Mesenchymal stem cell (in vitro differentiated cells and primary cell): ENCODE data around the gene TTC38.
A peak's percentile ranks its signal among the peaks of the same experiment; 100 is the strongest.

Source experiments
- DNase-seq: peaks from one replicate; pipeline ENCODE4 v3.0.0-alpha.2; 2013
- H2AFZ ChIP-seq: one replicate; pipeline ENCODE4 v1.6.1; 2013; ENCODE audit warnings: low read depth, mild to moderate bottlenecking, control low read depth, inconsistent platforms, low read length, moderate library complexity
- H2AK5ac ChIP-seq: 2 replicates; pipeline ENCODE4 v1.6.1; 2013; ENCODE audit warnings: low read length, moderate library complexity, mild to moderate bottlenecking, inconsistent platforms; ENCODE audit not compliant: severe bottlenecking
- H2BK120ac ChIP-seq: one replicate; pipeline ENCODE4 v1.6.1; 2013; ENCODE audit warnings: low read depth, mild to moderate bottlenecking, inconsistent platforms, low read length, moderate library complexity
- H2BK12ac ChIP-seq, 2 experiments: one replicate each; pipeline ENCODE4 v1.6.1; 2013; ENCODE audit warnings: inconsistent platforms in 2 of 2, low read length in 2 of 2, mild to moderate bottlenecking in 2 of 2, moderate library complexity in 2 of 2, control low read depth in 1 of 2
- H2BK15ac ChIP-seq: one replicate; pipeline ENCODE4 v1.6.1; 2013; ENCODE audit warnings: mild to moderate bottlenecking, low read depth, inconsistent platforms; ENCODE audit not compliant: poor library complexity, severe bottlenecking
- H2BK5ac ChIP-seq: 2 replicates; pipeline ENCODE4 v1.6.1; 2013; ENCODE audit warnings: low read depth, mild to moderate bottlenecking, low read length, control low read depth, inconsistent platforms; ENCODE audit not compliant: poor library complexity, severe bottlenecking
- H3K14ac ChIP-seq, 2 experiments: one replicate each; pipeline ENCODE4 v1.6.1; 2013; ENCODE audit warnings: inconsistent platforms in 2 of 2, low read length in 2 of 2, control low read depth in 1 of 2, mild to moderate bottlenecking in 1 of 2, moderate library complexity in 1 of 2
- H3K18ac ChIP-seq, 2 experiments: one replicate each; pipeline ENCODE4 v1.6.1; 2013; ENCODE audit warnings: inconsistent platforms in 2 of 2, low read length in 2 of 2, control low read depth in 1 of 2, low read depth in 1 of 2, mild to moderate bottlenecking in 1 of 2
- H3K23ac ChIP-seq, 2 experiments: one replicate each; pipeline ENCODE4 v1.6.1; 2013; ENCODE audit warnings: inconsistent platforms in 2 of 2, low read length in 2 of 2, mild to moderate bottlenecking in 2 of 2, moderate library complexity in 2 of 2, control low read depth in 1 of 2
- H3K27ac ChIP-seq: 2 replicates; pipeline ENCODE4 v1.5.1; 2013; ENCODE audit warnings: mild to moderate bottlenecking, moderate library complexity, low read length, control low read depth, inconsistent platforms; ENCODE audit not compliant: poor library complexity, severe bottlenecking
- H3K27me3 ChIP-seq, 2 experiments: 2 replicates each; pipeline versions ENCODE4 v1.6.1 to v1.7.0; 2013; ENCODE audit warnings: low read length in 2 of 2, mild to moderate bottlenecking in 2 of 2, moderate library complexity in 2 of 2, control low read depth in 1 of 2, inconsistent platforms in 1 of 2; ENCODE audit not compliant: control insufficient read depth in 1 of 2, insufficient read depth in 1 of 2
- H3K36me3 ChIP-seq, 2 experiments: 2 replicates each; pipeline versions ENCODE4 v1.6.1 to v1.7.0; 2013; ENCODE audit warnings: low read length in 2 of 2, control low read depth in 1 of 2, inconsistent platforms in 1 of 2, low read depth in 1 of 2, mild to moderate bottlenecking in 1 of 2; ENCODE audit not compliant: insufficient read depth in 2 of 2, control insufficient read depth in 1 of 2
- H3K4ac ChIP-seq, 2 experiments: one replicate each; pipeline ENCODE4 v1.6.1; 2013; ENCODE audit warnings: inconsistent platforms in 2 of 2, low read length in 2 of 2, mild to moderate bottlenecking in 2 of 2, moderate library complexity in 2 of 2, control low read depth in 1 of 2, low read depth in 1 of 2
- H3K4me1 ChIP-seq: 2 replicates; pipeline ENCODE4 v1.6.1; 2013; ENCODE audit warnings: low read depth, low read length, control low read depth; ENCODE audit not compliant: control insufficient read depth, insufficient read depth
- H3K4me2 ChIP-seq: 2 replicates; pipeline ENCODE4 v1.6.1; 2013; ENCODE audit warnings: low read length, mild to moderate bottlenecking, inconsistent platforms; ENCODE audit not compliant: poor library complexity, severe bottlenecking
- H3K4me3 ChIP-seq, 2 experiments: 2 replicates each; pipeline versions ENCODE4 v1.5.1 to v1.7.0; 2013; ENCODE audit warnings: low read length in 2 of 2, mild to moderate bottlenecking in 2 of 2, control low read depth in 1 of 2, low read depth in 1 of 2; ENCODE audit not compliant: insufficient read depth in 1 of 2
- H3K79me1 ChIP-seq: replicated peaks from 2 replicates; pipeline ENCODE4 v1.6.1; 2013; ENCODE audit warnings: mild to moderate bottlenecking, control low read depth, low read length, inconsistent platforms; ENCODE audit not compliant: poor library complexity, severe bottlenecking
- H3K9ac ChIP-seq: 2 replicates; pipeline ENCODE4 v1.7.0; 2013; ENCODE audit warnings: mild to moderate bottlenecking, low read length, moderate library complexity
- H3K9me3 ChIP-seq: 2 replicates; pipeline ENCODE4 v1.7.0; 2013; ENCODE audit warnings: mild to moderate bottlenecking, low read length; ENCODE audit not compliant: control insufficient read depth
- H4K8ac ChIP-seq: one replicate; pipeline ENCODE4 v1.6.1; 2013; ENCODE audit warnings: inconsistent platforms, mild to moderate bottlenecking, low read length, moderate library complexity
- H4K91ac ChIP-seq: one replicate; pipeline ENCODE4 v1.6.1; 2013; ENCODE audit warnings: mild to moderate bottlenecking, low read length, inconsistent platforms
- WGBS: methylation state at CpG from one replicate; pipeline ENCODE4 v1.1.7; 2013; ENCODE audit warnings: mixed read lengths; 5-methylcytosine and 5-hydroxymethylcytosine counted together

Gene TTC38

DNA sequence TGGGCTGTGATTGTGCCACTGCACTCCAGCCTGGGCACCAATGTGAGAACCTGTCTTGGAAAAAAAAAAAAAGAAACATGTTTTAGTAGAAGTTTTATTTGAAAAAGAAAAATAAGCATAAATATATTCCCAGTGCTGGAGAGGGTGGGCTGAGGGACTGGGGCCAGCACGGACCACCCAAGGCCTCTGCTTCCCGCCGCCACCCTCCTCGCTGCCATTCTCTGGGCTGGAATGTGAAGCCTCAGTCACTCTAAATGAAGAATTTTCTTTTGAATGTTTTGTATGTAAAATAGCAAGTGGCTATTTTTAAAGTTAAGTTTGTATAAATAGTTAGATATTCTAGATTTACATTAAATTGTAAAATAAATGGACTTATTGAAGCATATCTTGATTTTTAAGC is 62.6 kb downstream of the TTC38 start:
- Histone ChIP-seq H3K4me2 (no peak overlapping the region), H3K79me1 (peaks cover 14% of the 10 kb centered on the region), H3K18ac (no peak overlapping the region), H4K8ac (no peak overlapping the region), H2BK120ac (no peak overlapping the region), H3K4ac (no peak overlapping the region), H3K27ac (no peak overlapping the region), H3K9me3 (no peaks in the 10 kb centered on the region), H2AFZ (no peak overlapping the region), H3K27me3 (no peaks in the 10 kb centered on the region), H3K4me1 (peaks cover 3% of the 10 kb centered on the region), H2BK5ac (no peak overlapping the region), H3K36me3 (peaks cover 3 to 48% of the 10 kb centered on the region in 2 experiments), H2BK12ac (no peak overlapping the region), H4K91ac (no peak overlapping the region), H2AK5ac (no peak overlapping the region), H3K14ac (no peak overlapping the region), H3K9ac (no peak overlapping the region), H3K23ac (no peak overlapping the region), H2BK15ac (no peak overlapping the region), H3K4me3 (no peak overlapping the region)
- 100% methylated on average over 4 of the region's 4 CpGs for WGBS
- no peak for DNase-seq

DNA sequence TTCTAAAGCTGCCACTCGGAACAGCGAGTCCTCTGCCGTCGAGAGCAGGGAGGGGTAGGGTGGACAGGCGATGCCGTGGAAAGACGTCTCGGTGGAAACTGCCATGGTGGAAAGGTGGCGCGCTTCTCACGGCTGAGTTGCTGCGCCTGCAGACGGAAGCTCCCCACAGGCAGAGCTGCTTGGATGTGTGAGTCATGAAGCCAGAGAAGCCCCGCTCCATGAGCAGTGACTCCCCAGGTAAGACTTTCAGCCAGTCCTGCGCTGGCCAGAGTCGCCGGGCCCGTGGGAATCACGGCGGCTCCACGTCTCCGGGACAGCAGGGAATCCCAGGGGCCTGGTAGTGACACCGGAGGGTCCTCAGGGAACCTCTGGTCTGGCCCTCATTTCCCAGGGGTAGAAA is 63.7 kb downstream of the TTC38 start:
- no peak overlapping the region for H4K8ac ChIP-seq
- H3K4ac ChIP-seq: no peak overlapping the region
- 97% methylated on average over 23 of the region's 23 CpGs for WGBS
- H3K4me2 ChIP-seq: no peak overlapping the region
- no peak overlapping the region for H4K91ac ChIP-seq
- H3K79me1 ChIP-seq: peaks cover 9% of the 10 kb centered on the region
- H2BK12ac ChIP-seq: no peak overlapping the region
- H3K23ac ChIP-seq: no peak overlapping the region
- H2AK5ac ChIP-seq: no peak overlapping the region
- peaks cover 3% of the 10 kb centered on the region for H3K4me1 ChIP-seq
- no peak overlapping the region for H3K27ac ChIP-seq
- H3K14ac ChIP-seq: no peak overlapping the region
- H3K18ac ChIP-seq: no peak overlapping the region
- no peak overlapping the region for H3K4me3 ChIP-seq
- no peaks in the 10 kb centered on the region for H3K27me3 ChIP-seq
- no peak overlapping the region for H2BK5ac ChIP-seq
- peaks cover 0 to 37% of the 10 kb centered on the region in 2 experiments for H3K36me3 ChIP-seq
- no peaks in the 10 kb centered on the region for H3K9me3 ChIP-seq
- no peak overlapping the region for H2AFZ ChIP-seq
- no peak for DNase-seq
- no peak overlapping the region for H2BK120ac ChIP-seq
- H3K9ac ChIP-seq: no peak overlapping the region
- H2BK15ac ChIP-seq: no peak overlapping the region

DNA sequence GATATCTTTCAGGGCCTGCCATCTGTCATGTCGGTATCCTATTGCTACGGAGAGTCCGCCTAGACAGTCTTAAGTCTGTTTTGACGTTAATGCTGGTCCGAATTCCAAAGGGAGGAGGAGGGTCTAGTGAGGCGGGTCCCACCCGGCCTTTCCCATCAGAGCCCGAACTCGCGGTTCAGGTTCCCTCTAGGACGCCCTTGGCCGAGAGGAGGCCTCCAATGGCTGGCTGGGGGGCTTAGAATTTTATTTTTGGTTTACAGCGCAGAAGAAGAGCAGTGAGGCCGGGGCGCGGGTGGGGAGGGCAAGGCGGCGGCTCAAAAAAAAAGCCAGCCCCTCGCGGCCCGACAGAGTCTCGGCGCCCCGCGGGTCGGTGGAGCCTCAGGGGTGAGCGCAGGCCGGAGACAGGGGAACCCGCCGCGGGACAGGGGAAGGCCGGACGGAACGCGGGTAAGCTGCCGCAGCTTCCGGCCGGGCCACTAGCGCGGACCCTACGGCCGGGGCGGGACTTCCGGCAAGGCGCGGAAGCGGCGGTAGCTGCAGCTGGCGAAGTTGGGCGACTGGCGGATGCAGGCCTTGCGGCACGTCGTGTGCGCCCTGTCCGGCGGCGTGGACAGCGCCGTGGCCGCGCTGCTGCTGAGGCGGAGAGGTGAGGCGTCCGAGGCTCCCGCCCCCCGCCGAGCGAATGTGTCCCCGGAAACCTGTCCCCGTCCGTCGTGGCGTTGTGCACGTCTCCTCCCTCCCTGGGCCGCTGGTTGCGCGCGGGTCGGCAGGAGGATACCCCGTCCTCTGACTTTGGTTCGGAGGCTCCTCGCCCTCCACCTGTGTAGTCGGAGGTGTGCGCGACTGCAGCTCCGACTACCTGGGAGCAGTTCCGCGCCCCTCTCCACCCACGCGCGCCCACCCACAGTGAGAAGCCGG is 67.7 kb downstream of the TTC38 start, which contains the start of gene TRMU:
Gene TRMU, plus strand, starts transcription at position 514 of the 918 bp plus-strand sequence. Its CDS starts 51 bp downstream, at position 565.
- H3K14ac ChIP-seq: peak within 1 kb of the TSS; percentile 87 to 92

More for the DNA sequence above, 67.7 kb downstream of the TTC38 start, which contains the start of gene TRMU:
- peaks cover 29 to 35% of the 10 kb centered on the region in 2 experiments for H3K36me3 ChIP-seq
- H3K4me2 ChIP-seq: peak within 1 kb of the TSS; percentile 85
- peak within 1 kb of the TSS; percentile 52 for H2BK15ac ChIP-seq
- H3K9ac ChIP-seq: peak within 1 kb of the TSS; percentile 94
- peak within 1 kb of the TSS; percentile 92 for H2BK5ac ChIP-seq
- H3K4ac ChIP-seq: peak within 1 kb of the TSS; percentile 66 to 81
- H3K9me3 ChIP-seq: no peaks in the 10 kb centered on the region
- H3K23ac ChIP-seq: no peak within 1 kb of the TSS
- peak within 1 kb of the TSS; percentile 55 for H3K27ac ChIP-seq
- peak within 1 kb of the TSS; percentile 62 for H2BK120ac ChIP-seq
- H4K8ac ChIP-seq: peak within 1 kb of the TSS; percentile 97
- H3K27me3 ChIP-seq: no peaks in the 10 kb centered on the region
- peak within 1 kb of the TSS; percentile 90 to 92 for H3K18ac ChIP-seq
- H2AFZ ChIP-seq: peak within 1 kb of the TSS; percentile 91
- peak within 1 kb of the TSS; percentile 85 for H4K91ac ChIP-seq
- H2BK12ac ChIP-seq: no peak within 1 kb of the TSS
- H3K4me3 ChIP-seq: peak within 1 kb of the TSS; percentile 92 to 96
- H3K4me1 ChIP-seq: peaks cover 6% of the 10 kb centered on the region
- no peak within 1 kb of the TSS for H2AK5ac ChIP-seq
- under 1% methylated on average over 60 of the region's 93 CpGs for WGBS
- peaks cover 27% of the 10 kb centered on the region for H3K79me1 ChIP-seq
- peak; percentile 88 for DNase-seq
